ENCODE measurements around the gene SPATA31C2. TPM values are rescaled to one million over a fixed set of nuclear protein-coding genes. Genes with fewer than 3 reads are reported as not detected.

The SPATA31C2 gene
- total RNA-seq, 1 experiment from 2014 or later = not detected

- H3K9me2 ChIP-seq (ENCODE audit: insufficient read depth) = no peaks in the 10 kb centered on the region
- TF ChIP-seq, protein P1, sequence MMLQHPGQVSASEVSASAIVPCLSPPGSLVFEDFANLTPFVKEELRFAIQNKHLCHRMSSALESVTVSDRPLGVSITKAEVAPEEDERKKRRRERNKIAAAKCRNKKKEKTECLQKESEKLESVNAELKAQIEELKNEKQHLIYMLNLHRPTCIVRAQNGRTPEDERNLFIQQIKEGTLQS (IDR thresholded peaks at IDR 0.05) = no peak
- TF ChIP-seq, protein P2, sequence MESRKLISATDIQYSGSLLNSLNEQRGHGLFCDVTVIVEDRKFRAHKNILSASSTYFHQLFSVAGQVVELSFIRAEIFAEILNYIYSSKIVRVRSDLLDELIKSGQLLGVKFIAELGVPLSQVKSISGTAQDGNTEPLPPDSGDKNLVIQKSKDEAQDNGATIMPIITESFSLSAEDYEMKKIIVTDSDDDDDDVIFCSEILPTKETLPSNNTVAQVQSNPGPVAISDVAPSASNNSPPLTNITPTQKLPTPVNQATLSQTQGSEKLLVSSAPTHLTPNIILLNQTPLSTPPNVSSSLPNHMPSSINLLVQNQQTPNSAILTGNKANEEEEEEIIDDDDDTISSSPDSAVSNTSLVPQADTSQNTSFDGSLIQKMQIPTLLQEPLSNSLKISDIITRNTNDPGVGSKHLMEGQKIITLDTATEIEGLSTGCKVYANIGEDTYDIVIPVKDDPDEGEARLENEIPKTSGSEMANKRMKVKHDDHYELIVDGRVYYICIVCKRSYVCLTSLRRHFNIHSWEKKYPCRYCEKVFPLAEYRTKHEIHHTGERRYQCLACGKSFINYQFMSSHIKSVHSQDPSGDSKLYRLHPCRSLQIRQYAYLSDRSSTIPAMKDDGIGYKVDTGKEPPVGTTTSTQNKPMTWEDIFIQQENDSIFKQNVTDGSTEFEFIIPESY (IDR thresholded peaks at IDR 0.05; ENCODE audit: extremely low read depth, insufficient replicate concordance, low read length) = no peak
- TF ChIP-seq SP1 (IDR thresholded peaks at IDR 0.05; ENCODE audit: low read depth) (no peak), ZFX (IDR thresholded peaks at IDR 0.05) (no peak), POLR2AphosphoS5 (IDR thresholded peaks at IDR 0.05; ENCODE audit: low read depth, low read length) (no peak)
- RAD21 ChIA-PET (ENCODE audit: low non-redundant PET in 1 of 2, low total read pairs in 2 of 2, uncharacterized antibody in 2 of 2, unreplicated experiment in 2 of 2) = no interaction called here
- H3K27me3 ChIP-seq (ENCODE audit: insufficient read depth, low read length) = no peaks in the 10 kb centered on the region
- no TSS peak for BruUV-seq (replicated peaks)
- DNase-seq (ENCODE audit: low read depth, low spot score) (no peak), ATAC-seq (no peak)
- no peaks in the 10 kb centered on the region for H3K79me2 ChIP-seq (ENCODE audit: insufficient read depth, low read length)
- no peak overlapping the region for H3K4me2 ChIP-seq (ENCODE audit: low read length)
- CTCF ChIA-PET = no interaction called here
- no peak overlapping the region for H2AFZ ChIP-seq (ENCODE audit: low read depth, low read length, poor library complexity, severe bottlenecking)
- no peak overlapping the region for H3K4me3 ChIP-seq (replicated peaks in 1 of 2; ENCODE audit: low read depth in 1 of 2, low read length in 2 of 2)
- no peaks in the 10 kb centered on the region for H4K20me1 ChIP-seq (ENCODE audit: insufficient read depth)
- H3K27ac ChIP-seq (ENCODE audit: low read depth, low read length) = no peak overlapping the region
- H3K4me1 ChIP-seq (ENCODE audit: control insufficient read depth in 1 of 2, insufficient read depth in 2 of 2, low read length in 2 of 2) = no peaks in the 10 kb centered on the region; a peak in 1 of 4 replicates
- intact Hi-C loops (cut with micrococcal nuclease) = no loop called here
- H3K36me3 ChIP-seq (ENCODE audit: control insufficient read depth in 1 of 2, insufficient read depth in 2 of 2, low read length in 2 of 2) = no peaks in the 10 kb centered on the region
- H3K9me3 ChIP-seq (ENCODE audit: control insufficient read depth in 1 of 2, insufficient read depth in 1 of 2, low read depth in 1 of 2, low read length in 2 of 2) = no peaks in the 10 kb centered on the region
- no peak overlapping the region for H3K9ac ChIP-seq (ENCODE audit: low read length)
- POLR2A ChIA-PET = no interaction called here
These were observed 28.2 kb downstream of the SPATA31C2 start for GRCh38 chr9:88110026-88110425.

GRCh38 chr9:88108779-88109178 is 29.5 kb downstream of the SPATA31C2 start:
- Histone ChIP-seq H3K9me3 (ENCODE audit: control insufficient read depth in 1 of 2, insufficient read depth in 1 of 2, low read depth in 1 of 2, low read length in 2 of 2) (no peaks in the 10 kb centered on the region), H3K9me2 (ENCODE audit: insufficient read depth) (no peaks in the 10 kb centered on the region), H3K27ac (ENCODE audit: low read depth, low read length) (no peak overlapping the region), H3K79me2 (ENCODE audit: insufficient read depth, low read length) (no peaks in the 10 kb centered on the region), H3K4me3 (replicated peaks in 1 of 2; ENCODE audit: low read depth in 1 of 2, low read length in 2 of 2) (no peak overlapping the region), H3K27me3 (ENCODE audit: insufficient read depth, low read length) (no peaks in the 10 kb centered on the region), H3K4me2 (ENCODE audit: low read length) (no peak overlapping the region), H3K9ac (ENCODE audit: low read length) (no peak overlapping the region), H3K4me1 (ENCODE audit: control insufficient read depth in 1 of 2, insufficient read depth in 2 of 2, low read length in 2 of 2) (no peaks in the 10 kb centered on the region; a peak in 1 of 4 replicates), H3K36me3 (ENCODE audit: control insufficient read depth in 1 of 2, insufficient read depth in 2 of 2, low read length in 2 of 2) (no peaks in the 10 kb centered on the region), H4K20me1 (ENCODE audit: insufficient read depth) (no peaks in the 10 kb centered on the region), H2AFZ (ENCODE audit: low read depth, low read length, poor library complexity, severe bottlenecking) (no peak overlapping the region)
- ChIA-PET RAD21 (ENCODE audit: low non-redundant PET in 1 of 2, low total read pairs in 2 of 2, uncharacterized antibody in 2 of 2, unreplicated experiment in 2 of 2) (no interaction called here), POLR2A (no interaction called here), CTCF (no interaction called here)
- intact Hi-C loops (cut with micrococcal nuclease) = no loop called here
- no peak for DNase-seq (ENCODE audit: low read depth, low spot score)
- no peak for ATAC-seq
- BruUV-seq (replicated peaks) = no TSS peak
- no peak for TF ChIP-seq EGR1 (IDR thresholded peaks at IDR 0.05; ENCODE audit: low read depth)
- no peak for TF ChIP-seq CEBPB (IDR thresholded peaks at IDR 0.05; ENCODE audit: low read depth)
- no peak for TF ChIP-seq FOSL1 (IDR thresholded peaks at IDR 0.05; ENCODE audit: low read depth)
- TF ChIP-seq YY1 (IDR thresholded peaks at IDR 0.05; ENCODE audit: extremely low read depth, insufficient replicate concordance, low read depth, low read length) = no peak
- TF ChIP-seq, protein P3, sequence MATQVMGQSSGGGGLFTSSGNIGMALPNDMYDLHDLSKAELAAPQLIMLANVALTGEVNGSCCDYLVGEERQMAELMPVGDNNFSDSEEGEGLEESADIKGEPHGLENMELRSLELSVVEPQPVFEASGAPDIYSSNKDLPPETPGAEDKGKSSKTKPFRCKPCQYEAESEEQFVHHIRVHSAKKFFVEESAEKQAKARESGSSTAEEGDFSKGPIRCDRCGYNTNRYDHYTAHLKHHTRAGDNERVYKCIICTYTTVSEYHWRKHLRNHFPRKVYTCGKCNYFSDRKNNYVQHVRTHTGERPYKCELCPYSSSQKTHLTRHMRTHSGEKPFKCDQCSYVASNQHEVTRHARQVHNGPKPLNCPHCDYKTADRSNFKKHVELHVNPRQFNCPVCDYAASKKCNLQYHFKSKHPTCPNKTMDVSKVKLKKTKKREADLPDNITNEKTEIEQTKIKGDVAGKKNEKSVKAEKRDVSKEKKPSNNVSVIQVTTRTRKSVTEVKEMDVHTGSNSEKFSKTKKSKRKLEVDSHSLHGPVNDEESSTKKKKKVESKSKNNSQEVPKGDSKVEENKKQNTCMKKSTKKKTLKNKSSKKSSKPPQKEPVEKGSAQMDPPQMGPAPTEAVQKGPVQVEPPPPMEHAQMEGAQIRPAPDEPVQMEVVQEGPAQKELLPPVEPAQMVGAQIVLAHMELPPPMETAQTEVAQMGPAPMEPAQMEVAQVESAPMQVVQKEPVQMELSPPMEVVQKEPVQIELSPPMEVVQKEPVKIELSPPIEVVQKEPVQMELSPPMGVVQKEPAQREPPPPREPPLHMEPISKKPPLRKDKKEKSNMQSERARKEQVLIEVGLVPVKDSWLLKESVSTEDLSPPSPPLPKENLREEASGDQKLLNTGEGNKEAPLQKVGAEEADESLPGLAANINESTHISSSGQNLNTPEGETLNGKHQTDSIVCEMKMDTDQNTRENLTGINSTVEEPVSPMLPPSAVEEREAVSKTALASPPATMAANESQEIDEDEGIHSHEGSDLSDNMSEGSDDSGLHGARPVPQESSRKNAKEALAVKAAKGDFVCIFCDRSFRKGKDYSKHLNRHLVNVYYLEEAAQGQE (IDR thresholded peaks at IDR 0.05; ENCODE audit: low read depth) = no peak
- no peak for TF ChIP-seq POLR2AphosphoS5 (IDR thresholded peaks at IDR 0.05; ENCODE audit: low read depth, low read length)
- TF ChIP-seq EZH2phosphoT487 (IDR thresholded peaks at IDR 0.05; ENCODE audit: borderline replicate concordance) = no peak
- no peak for TF ChIP-seq JUND (IDR thresholded peaks at IDR 0.05)
- TF ChIP-seq EZH2 (IDR thresholded peaks at IDR 0.05) = no peak
- no peak for TF ChIP-seq POLR2A (IDR thresholded peaks at IDR 0.05; ENCODE audit: borderline replicate concordance, extremely low read depth, insufficient read depth, insufficient read length)
- no peak for TF ChIP-seq SP1 (IDR thresholded peaks at IDR 0.05; ENCODE audit: low read depth)
- TF ChIP-seq CBX3 (IDR thresholded peaks at IDR 0.05; ENCODE audit: low read depth) = no peak
- TF ChIP-seq RAD21 (IDR thresholded peaks at IDR 0.05; ENCODE audit: low read depth) = no peak
- TF ChIP-seq ZFX (IDR thresholded peaks at IDR 0.05) = no peak
- no peak for TF ChIP-seq TCF7L2 (IDR thresholded peaks at IDR 0.05; ENCODE audit: borderline replicate concordance, extremely low read depth, insufficient read depth, insufficient read length)
